ENCODE results near the gene ARHGAP9. TPM values are rescaled to one million over a fixed set of nuclear protein-coding genes. Genes with fewer than 3 reads are reported as not detected.

Gene ARHGAP9
- total and polyA plus RNA-seq, 2 of the 4 experiments (the other 2 are of a cell fraction): 0.18 to 0.79 TPM

DNA sequence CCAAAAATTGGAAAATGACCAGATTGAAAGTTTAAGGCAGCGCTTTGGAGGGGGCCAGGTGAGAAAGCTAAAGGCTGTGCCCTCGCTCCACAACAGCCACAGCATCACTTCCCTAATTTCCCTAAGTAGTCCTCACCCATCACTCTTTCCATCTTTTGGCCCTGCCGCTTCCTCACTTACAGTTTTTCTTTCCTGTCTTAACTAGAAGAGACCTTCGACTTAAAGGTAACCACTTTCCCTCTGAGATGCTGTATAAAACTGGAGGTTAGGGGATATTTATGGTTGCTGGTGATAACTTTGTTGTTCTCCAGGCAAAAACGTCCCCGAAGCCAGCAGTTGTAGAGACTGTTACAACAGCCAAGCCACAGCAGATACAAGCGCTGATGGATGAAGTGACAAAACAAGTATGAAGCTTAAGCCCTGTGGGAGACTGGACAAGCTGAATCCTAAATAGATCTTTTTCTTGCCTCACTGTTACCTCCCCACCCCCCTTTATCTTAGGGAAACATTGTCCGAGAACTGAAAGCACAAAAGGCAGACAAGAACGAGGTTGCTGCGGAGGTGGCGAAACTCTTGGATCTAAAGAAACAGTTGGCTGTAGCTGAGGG, 36.4 kb upstream of the ARHGAP9 start:
- Histone ChIP-seq H2BK15ac (ENCODE audit: low read depth, low read length) (no peak overlapping the region), H3K14ac (replicated peaks; ENCODE audit: low read depth, low read length) (no peak overlapping the region), H4K20me1 (ENCODE audit: insufficient read depth, low read length) (peaks cover 86% of the 10 kb centered on the region), H3K4me2 (ENCODE audit: low read depth, low read length) (no peak overlapping the region), H2BK120ac (ENCODE audit: low read depth, low read length) (no peak overlapping the region), H3K79me1 (ENCODE audit: low read depth in 1 of 2, low read length in 2 of 2) (peaks cover 21 to 76% of the 10 kb centered on the region in 2 experiments), H2AFZ (replicated peaks; ENCODE audit: low read length, poor library complexity) (no peak overlapping the region), H2AK9ac (replicated peaks; ENCODE audit: low read depth, low read length, poor library complexity) (no peak overlapping the region), H3K18ac (ENCODE audit: low read depth, low read length) (no peak overlapping the region), H2BK5ac (ENCODE audit: low read depth, low read length, poor library complexity, severe bottlenecking) (no peak overlapping the region), H3K36me3 (ENCODE audit: control insufficient read depth, insufficient read depth, low read length) (peaks cover 65% of the 10 kb centered on the region), H3K4me3 (ENCODE audit: insufficient read depth, low read depth, low read length) (no peak overlapping the region), H3K9me3 (ENCODE audit: control insufficient read depth, insufficient read depth, low read length) (no peaks in the 10 kb centered on the region), H4K5ac (ENCODE audit: low read depth, low read length) (no peak overlapping the region), H4K8ac (ENCODE audit: low read depth in 2 of 2, low read length in 2 of 2) (no peak overlapping the region), H2AK5ac (ENCODE audit: low read depth, low read length) (no peak overlapping the region; the same call in 1 of the 2 replicates), H3K56ac (ENCODE audit: extremely low read depth, insufficient read depth, low read length) (no peak overlapping the region; the same call in 1 of the 2 replicates), H3K27ac (ENCODE audit: insufficient read depth, low read length) (no peak overlapping the region), H3K9me1 (ENCODE audit: insufficient read depth, low read length) (peaks cover 3% of the 10 kb centered on the region; the same call in 1 of the 2 replicates), H4K91ac (ENCODE audit: insufficient read depth, low read depth, low read length) (no peak overlapping the region), H3K23ac (ENCODE audit: low read depth, low read length) (no peak overlapping the region), H2BK20ac (ENCODE audit: low read depth, low read length) (no peak overlapping the region), H3K9ac (ENCODE audit: low read depth, low read length) (no peak overlapping the region), H3K4me1 (ENCODE audit: control insufficient read depth, insufficient read depth, low read length) (peaks cover 3% of the 10 kb centered on the region), H3K27me3 (ENCODE audit: control insufficient read depth, insufficient read depth, low read length) (no peaks in the 10 kb centered on the region), H3K4ac (ENCODE audit: low read depth, low read length) (no peak overlapping the region)
- dilution Hi-C loops (cut with HindIII; ENCODE audit: low sequenced_read_pairs, unreplicated experiment): no loop called here
- DNase-seq (peak; percentile 23), ATAC-seq (ENCODE audit: low read depth) (no peak)
- 100% methylated on average over 1 of the region's 11 CpGs; no CpG with 5 or more reads in 1 of the 2 experiments for WGBS, 2 experiments (ENCODE audit: extremely low coverage in 2 of 2, insufficient read length in 1 of 2)
- BruUV-seq (replicated peaks): no TSS peak
- CTCF ChIA-PET: no interaction called here
- in situ Hi-C loops (cut with MboI; ENCODE audit: low sequenced_read_pairs): no loop called here
- TF ChIP-seq, protein P1, sequence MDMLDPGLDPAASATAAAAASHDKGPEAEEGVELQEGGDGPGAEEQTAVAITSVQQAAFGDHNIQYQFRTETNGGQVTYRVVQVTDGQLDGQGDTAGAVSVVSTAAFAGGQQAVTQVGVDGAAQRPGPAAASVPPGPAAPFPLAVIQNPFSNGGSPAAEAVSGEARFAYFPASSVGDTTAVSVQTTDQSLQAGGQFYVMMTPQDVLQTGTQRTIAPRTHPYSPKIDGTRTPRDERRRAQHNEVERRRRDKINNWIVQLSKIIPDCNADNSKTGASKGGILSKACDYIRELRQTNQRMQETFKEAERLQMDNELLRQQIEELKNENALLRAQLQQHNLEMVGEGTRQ (IDR thresholded peaks at IDR 0.05; ENCODE audit: low read depth, low read length): no peak
- TF ChIP-seq MXI1 (IDR thresholded peaks at IDR 0.05; ENCODE audit: borderline replicate concordance, low read depth, low read length) (no peak), RCOR1 (IDR thresholded peaks at IDR 0.05; ENCODE audit: insufficient replicate concordance, low read length) (no peak), RFX5 (IDR thresholded peaks at IDR 0.05; ENCODE audit: low read depth, low read length) (no peak), SMC3 (IDR thresholded peaks at IDR 0.05; ENCODE audit: low read depth, low read length) (no peak), FOS (IDR thresholded peaks at IDR 0.05; ENCODE audit: low read depth, low read length) (no peak), RAD21 (IDR thresholded peaks at IDR 0.05; ENCODE audit: low read length) (no peak), MAFK (IDR thresholded peaks at IDR 0.05; ENCODE audit: low read depth, low read length) (no peak), CHD1 (IDR thresholded peaks at IDR 0.05; ENCODE audit: low read depth, low read length) (no peak), NFE2L2 (IDR thresholded peaks at IDR 0.05; ENCODE audit: low read depth, low read length) (no peak), CEBPB (IDR thresholded peaks at IDR 0.05; ENCODE audit: low read depth, low read length) (no peak)
- TF ChIP-seq, protein P2, sequence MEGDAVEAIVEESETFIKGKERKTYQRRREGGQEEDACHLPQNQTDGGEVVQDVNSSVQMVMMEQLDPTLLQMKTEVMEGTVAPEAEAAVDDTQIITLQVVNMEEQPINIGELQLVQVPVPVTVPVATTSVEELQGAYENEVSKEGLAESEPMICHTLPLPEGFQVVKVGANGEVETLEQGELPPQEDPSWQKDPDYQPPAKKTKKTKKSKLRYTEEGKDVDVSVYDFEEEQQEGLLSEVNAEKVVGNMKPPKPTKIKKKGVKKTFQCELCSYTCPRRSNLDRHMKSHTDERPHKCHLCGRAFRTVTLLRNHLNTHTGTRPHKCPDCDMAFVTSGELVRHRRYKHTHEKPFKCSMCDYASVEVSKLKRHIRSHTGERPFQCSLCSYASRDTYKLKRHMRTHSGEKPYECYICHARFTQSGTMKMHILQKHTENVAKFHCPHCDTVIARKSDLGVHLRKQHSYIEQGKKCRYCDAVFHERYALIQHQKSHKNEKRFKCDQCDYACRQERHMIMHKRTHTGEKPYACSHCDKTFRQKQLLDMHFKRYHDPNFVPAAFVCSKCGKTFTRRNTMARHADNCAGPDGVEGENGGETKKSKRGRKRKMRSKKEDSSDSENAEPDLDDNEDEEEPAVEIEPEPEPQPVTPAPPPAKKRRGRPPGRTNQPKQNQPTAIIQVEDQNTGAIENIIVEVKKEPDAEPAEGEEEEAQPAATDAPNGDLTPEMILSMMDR (conservative IDR thresholded peaks at IDR 0.05; ENCODE audit: low read depth, low read length): no peak
- POLR2A ChIA-PET (ENCODE audit: unreplicated experiment): no interaction called here
- intact Hi-C loops (cut with micrococcal nuclease): no loop called here
